ENCODE results near the gene ANAPC5.

DNA sequence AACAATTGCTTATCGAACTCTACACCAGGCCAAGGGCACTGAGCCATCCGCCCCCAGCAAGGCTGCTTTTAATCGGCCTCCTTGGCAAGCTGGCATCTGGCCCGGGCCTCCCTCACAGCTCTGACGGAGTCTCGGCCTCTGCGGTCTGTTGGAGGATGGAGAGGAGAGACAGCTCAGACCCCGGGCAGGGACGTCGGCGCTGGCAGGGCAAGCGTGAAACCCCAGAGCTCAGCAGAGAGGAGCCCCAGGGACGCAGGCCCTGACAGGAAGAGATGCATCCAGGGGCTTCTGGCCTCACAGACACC is 73.2 kb downstream of the ANAPC5 start:
- TF ChIP-seq EZH2 (IDR thresholded peaks at IDR 0.05; ENCODE audit: insufficient read depth, poor library complexity, severe bottlenecking) = no peak
- no peak for TF ChIP-seq EZH2phosphoT487 (IDR thresholded peaks at IDR 0.05; ENCODE audit: insufficient read depth, low read depth)
